GM19351 (cell line): ENCODE measurements around the gene KRT81.
"Not testable (repeated sequence)": the region's sequence is repeated elsewhere in the genome, so short reads cannot be mapped to it uniquely, and the experiment has no call there.

ENCODE experiments used
- ATAC-seq: cut with Tn5 transposase; IDR thresholded peaks from one replicate; pipeline ENCODE4 v1.9.1; 2021; ENCODE audit warnings: mild to moderate bottlenecking, moderate library complexity; ENCODE audit not compliant: unreplicated experiment

KRT81 gene

GRCh38 chr12:52255926-52256583 is 35.3 kb downstream of the KRT81 start:
- ATAC-seq: no peak

- no peak for ATAC-seq
Observed at GRCh38 chr12:52254965-52255751, 36.2 kb downstream of the KRT81 start.

GRCh38 chr12:52254180-52254964 is 37.0 kb downstream of the KRT81 start:
- no peak for ATAC-seq

- no peak for ATAC-seq
Observed at GRCh38 chr12:52253391-52254179, 37.7 kb downstream of the KRT81 start.

- ATAC-seq: no peak
Observed at GRCh38 chr12:52252728-52253343, 38.5 kb downstream of the KRT81 start.

GRCh38 chr12:52252175-52252615 is 39.1 kb downstream of the KRT81 start:
- ATAC-seq: not testable (repeated sequence)

GRCh38 chr12:52251367-52252051 is 39.8 kb downstream of the KRT81 start:
- no peak for ATAC-seq

- no peak for ATAC-seq
Observed at GRCh38 chr12:52250048-52250990, 41.0 kb downstream of the KRT81 start.

GRCh38 chr12:52249511-52250047 is 41.8 kb downstream of the KRT81 start:
- ATAC-seq: no peak

- ATAC-seq: no peak
Observed at GRCh38 chr12:52248541-52249461, 42.5 kb downstream of the KRT81 start.

GRCh38 chr12:52247622-52248540 is 43.5 kb downstream of the KRT81 start:
- ATAC-seq: no peak

- ATAC-seq: no peak
Observed at GRCh38 chr12:52246720-52247621, 44.4 kb downstream of the KRT81 start.

GRCh38 chr12:52245962-52246569 is 45.3 kb downstream of the KRT81 start:
- ATAC-seq: no peak

- ATAC-seq: no peak
Observed at GRCh38 chr12:52245259-52245961, 45.9 kb downstream of the KRT81 start.
